Measurements from ENCODE around the gene TMEFF2. TPM values are rescaled to one million over a fixed set of nuclear protein-coding genes. Genes with fewer than 3 reads are reported as not detected.

The TMEFF2 gene
- total and polyA plus RNA-seq, 2 of the 8 experiments (the other 6 are each of a cell fraction or from before 2014, with no cell fraction given) = 0.91 to 3.7 TPM

GRCh38 chr2:192011196-192011595, 183.5 kb downstream of the TMEFF2 start:
- FAIRE-seq = no peak
- H4K91ac ChIP-seq (replicated peaks; ENCODE audit: insufficient read length, low read length) = no peak overlapping the region
- H3K27ac ChIP-seq (ENCODE audit: low read depth, low read length) = no peak overlapping the region
- no peak overlapping the region for H3K23ac ChIP-seq (ENCODE audit: insufficient read length)
- H2BK20ac ChIP-seq (ENCODE audit: low read length) = no peak overlapping the region
- no peaks in the 10 kb centered on the region for H3K23me2 ChIP-seq (ENCODE audit: low read depth, low read length)
- no peak overlapping the region for H4K5ac ChIP-seq (ENCODE audit: insufficient read length, low read depth, low read length)
- DNase-seq (ENCODE audit: low read depth in 1 of 2, low spot score in 2 of 2) = no peak
- no peaks in the 10 kb centered on the region for H3K9me3 ChIP-seq (ENCODE audit: insufficient read depth in 2 of 2, low read depth in 1 of 2, low read length in 1 of 2)
- H3K4me3 ChIP-seq (ENCODE audit: extremely low read depth in 1 of 4, insufficient read depth in 2 of 4, low read depth in 3 of 4, low read length in 4 of 4) = no peak overlapping the region
- CTCF ChIA-PET (ENCODE audit: partially characterized antibody) = interaction anchor here (0.6 to 2.1 kb wide), 6 partner anchors 11 to 141 kb away, joined by 3 to 7 read pairs (median 4); no protein-coding TSS in a partner anchor
- WGBS, 2 experiments (ENCODE audit: extremely low coverage in 1 of 2, insufficient coverage in 1 of 2, insufficient read length in 1 of 2, insufficient replicate concordance in 2 of 2, low coverage in 1 of 2, low lambda C conversion rate in 2 of 2, missing lambda C conversion rate in 1 of 2) = 75% methylated on average over 1 of the region's 1 CpG; no CpG with 5 or more reads in 1 of the 2 experiments
- H3K18ac ChIP-seq (ENCODE audit: extremely low read depth, low read length) = no peak overlapping the region
- no peaks in the 10 kb centered on the region for H4K20me1 ChIP-seq (replicated peaks in 1 of 2; ENCODE audit: control insufficient read depth in 1 of 2, insufficient read depth in 2 of 2, low read length in 2 of 2)
- no peak overlapping the region for H2BK15ac ChIP-seq (ENCODE audit: low read length)
- H3K27me3 ChIP-seq (replicated peaks in 1 of 4; ENCODE audit: control insufficient read depth in 3 of 4, extremely low read depth in 1 of 4, insufficient read depth in 3 of 4, low read length in 3 of 4) = no peaks in the 10 kb centered on the region
- no peak overlapping the region for H2BK12ac ChIP-seq (ENCODE audit: low read depth, low read length)
- no peaks in the 10 kb centered on the region for H3K79me2 ChIP-seq (ENCODE audit: control insufficient read depth in 1 of 2, insufficient read depth in 2 of 2, low read length in 2 of 2)
- POLR2A ChIA-PET (ENCODE audit: partially characterized antibody) = no interaction called here
- H2AK5ac ChIP-seq (ENCODE audit: low read depth, low read length) = no peak overlapping the region
- H3K9ac ChIP-seq (replicated peaks in 1 of 4; ENCODE audit: extremely low read depth in 1 of 4, low read depth in 3 of 4, low read length in 3 of 4) = no peak overlapping the region
- H3K79me1 ChIP-seq (ENCODE audit: low read depth, low read length) = no peaks in the 10 kb centered on the region
- H2AFZ ChIP-seq (ENCODE audit: low read length) = no peak overlapping the region
- no peak overlapping the region for H3K56ac ChIP-seq (replicated peaks; ENCODE audit: insufficient read length, low read depth, low read length)
- H3K4me2 ChIP-seq (ENCODE audit: insufficient read depth in 1 of 2, low read depth in 2 of 2, low read length in 2 of 2) = no peak overlapping the region
- no peak overlapping the region for H4K8ac ChIP-seq (ENCODE audit: extremely low read depth, insufficient read depth, low read length)
- no peaks in the 10 kb centered on the region for H3K36me3 ChIP-seq (ENCODE audit: control insufficient read depth in 2 of 4, insufficient read depth in 4 of 4, low read length in 3 of 4)
- H2BK5ac ChIP-seq (ENCODE audit: low read depth, low read length) = no peak overlapping the region
- peaks cover 0 to 7% (median 1%) of the 10 kb centered on the region in 4 experiments; a peak in 4 of 7 replicates for H3K4me1 ChIP-seq (replicated peaks in 1 of 4; ENCODE audit: control insufficient read depth in 3 of 4, insufficient read depth in 4 of 4, low read length in 3 of 4)
- H3K4ac ChIP-seq (replicated peaks; ENCODE audit: insufficient read length, low read depth, low read length) = no peak overlapping the region
- no peak overlapping the region for H3K14ac ChIP-seq (ENCODE audit: insufficient read length)
- no peak overlapping the region for H2BK120ac ChIP-seq (replicated peaks; ENCODE audit: low read depth, low read length)
- no peak for TF ChIP-seq PHF8 (conservative IDR thresholded peaks at IDR 0.05; ENCODE audit: low read depth, low read length)
- TF ChIP-seq SP2 (IDR thresholded peaks at IDR 0.05; ENCODE audit: low read length) = no peak
- no peak for TF ChIP-seq YY1 (IDR thresholded peaks at IDR 0.05; ENCODE audit: low read depth, low read length)
- TF ChIP-seq KDM4A (IDR thresholded peaks at IDR 0.05; ENCODE audit: low read depth, low read length, severe bottlenecking) = no peak
- no peak for TF ChIP-seq KDM5A (IDR thresholded peaks at IDR 0.05; ENCODE audit: low read length)
- no peak for TF ChIP-seq EGR1 (IDR thresholded peaks at IDR 0.05; ENCODE audit: borderline replicate concordance, low read depth, low read length)
- TF ChIP-seq CEBPB (IDR thresholded peaks at IDR 0.05; ENCODE audit: low read depth, low read length) = no peak
- TF ChIP-seq BACH1 (IDR thresholded peaks at IDR 0.05; ENCODE audit: low read length) = no peak
- TF ChIP-seq RNF2 (IDR thresholded peaks at IDR 0.05; ENCODE audit: borderline replicate concordance, low read depth, low read length, missing control alignments, poor library complexity, severe bottlenecking) = no peak

Data from H1 (cell line).